AG04449 (cell line): ENCODE results near the gene ANK2.
"Not testable (repeated sequence)": the region's sequence is repeated elsewhere in the genome, so short reads cannot be mapped to it uniquely, and the experiment has no call there.

Experiments used
- CTCF ChIA-PET: fragments of 350-600 bp; formaldehyde crosslinking; extraction: SDS; loops from one replicate; lab custom pipeline; 2021; ENCODE audit warnings: antibody characterized with exemption; lab: Yijun Ruan, JAX
- POLR2A ChIA-PET: fragments of 400-600, 350-600 bp; formaldehyde crosslinking; extraction: SDS; loops from one replicate; lab custom pipeline; 2020; ENCODE audit warnings: antibody characterized with exemption, inconsistent platforms; lab: Yijun Ruan, JAX
- DNase-seq: peaks from one replicate; pipeline ENCODE4 v3.0.0-alpha.2; 2010; ENCODE audit warnings: low read depth, low spot score
- H3K4me3 ChIP-seq: 2 replicates; pipeline ENCODE4 v1.5.1; 2011; ENCODE audit warnings: low read depth, mild to moderate bottlenecking, control low read depth, low read length
- CTCF ChIP-seq: IDR thresholded peaks from one replicate; pipeline ENCODE4 v1.5.1; 2011; ENCODE audit warnings: mild to moderate bottlenecking, moderate library complexity, low read length, control low read depth, inconsistent platforms; ENCODE audit not compliant: insufficient read depth; ENCODE audit errors: missing control alignments

The ANK2 gene

GRCh38 chr4:113173793-113174264, 124.4 kb downstream of the ANK2 start:
- no peak for DNase-seq
- no peak overlapping the region for H3K4me3 ChIP-seq
- TF ChIP-seq CTCF = no peak
- CTCF ChIA-PET = no interaction called here
- POLR2A ChIA-PET = no interaction called here

GRCh38 chr4:113179091-113179490, 129.6 kb downstream of the ANK2 start:
- no peak for DNase-seq
- POLR2A ChIA-PET = no interaction called here
- CTCF ChIA-PET = no interaction called here
- H3K4me3 ChIP-seq = no peak overlapping the region
- TF ChIP-seq CTCF = no peak

GRCh38 chr4:113179996-113180395, 130.5 kb downstream of the ANK2 start:
- CTCF ChIA-PET = no interaction called here
- no peak overlapping the region for H3K4me3 ChIP-seq
- POLR2A ChIA-PET = no interaction called here
- no peak for TF ChIP-seq CTCF
- no peak for DNase-seq

- DNase-seq = no peak
- TF ChIP-seq CTCF = no peak
- ChIA-PET CTCF (interaction anchor here (0.6 kb wide), 1 partner anchor 947 kb away, joined by 3 read pairs; no protein-coding TSS in a partner anchor), POLR2A (no interaction called here)
- no peak overlapping the region for H3K4me3 ChIP-seq
Observed at GRCh38 chr4:113181289-113182007, 132.0 kb downstream of the ANK2 start.

GRCh38 chr4:113183032-113183605, 133.7 kb downstream of the ANK2 start:
- no peak overlapping the region for H3K4me3 ChIP-seq
- CTCF ChIA-PET = no interaction called here
- no peak for DNase-seq
- TF ChIP-seq CTCF = no peak
- POLR2A ChIA-PET = no interaction called here

GRCh38 chr4:113186220-113186619, 136.8 kb downstream of the ANK2 start:
- H3K4me3 ChIP-seq, CTCF ChIA-PET, DNase-seq, POLR2A ChIA-PET: not testable (repeated sequence)
